Measurements from ENCODE around the gene CYP24A1.

DNA sequence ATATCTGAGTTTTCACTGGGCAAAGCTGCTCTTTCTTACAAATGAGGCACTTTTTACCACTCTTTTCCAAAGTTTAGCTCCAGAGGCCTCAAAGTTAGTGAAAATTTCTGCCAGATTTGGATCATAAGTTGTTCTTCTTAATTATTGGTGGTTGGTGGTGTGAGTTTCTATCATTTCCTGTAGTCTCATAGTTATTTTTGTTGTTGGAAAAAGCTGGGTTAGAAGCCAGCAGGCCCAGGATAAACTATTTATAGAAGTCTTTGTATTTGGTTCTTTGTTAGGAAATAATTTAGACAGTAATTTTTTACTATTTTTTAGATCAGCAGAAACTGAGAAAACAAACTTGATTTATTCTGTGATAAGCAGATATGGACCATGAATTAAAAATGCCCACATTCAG is 44.7 kb upstream of the CYP24A1 start:
- no peak for TF ChIP-seq POLR2AphosphoS5 (IDR thresholded peaks at IDR 0.05; ENCODE audit: low read depth, low read length)
- TF ChIP-seq, protein P1, sequence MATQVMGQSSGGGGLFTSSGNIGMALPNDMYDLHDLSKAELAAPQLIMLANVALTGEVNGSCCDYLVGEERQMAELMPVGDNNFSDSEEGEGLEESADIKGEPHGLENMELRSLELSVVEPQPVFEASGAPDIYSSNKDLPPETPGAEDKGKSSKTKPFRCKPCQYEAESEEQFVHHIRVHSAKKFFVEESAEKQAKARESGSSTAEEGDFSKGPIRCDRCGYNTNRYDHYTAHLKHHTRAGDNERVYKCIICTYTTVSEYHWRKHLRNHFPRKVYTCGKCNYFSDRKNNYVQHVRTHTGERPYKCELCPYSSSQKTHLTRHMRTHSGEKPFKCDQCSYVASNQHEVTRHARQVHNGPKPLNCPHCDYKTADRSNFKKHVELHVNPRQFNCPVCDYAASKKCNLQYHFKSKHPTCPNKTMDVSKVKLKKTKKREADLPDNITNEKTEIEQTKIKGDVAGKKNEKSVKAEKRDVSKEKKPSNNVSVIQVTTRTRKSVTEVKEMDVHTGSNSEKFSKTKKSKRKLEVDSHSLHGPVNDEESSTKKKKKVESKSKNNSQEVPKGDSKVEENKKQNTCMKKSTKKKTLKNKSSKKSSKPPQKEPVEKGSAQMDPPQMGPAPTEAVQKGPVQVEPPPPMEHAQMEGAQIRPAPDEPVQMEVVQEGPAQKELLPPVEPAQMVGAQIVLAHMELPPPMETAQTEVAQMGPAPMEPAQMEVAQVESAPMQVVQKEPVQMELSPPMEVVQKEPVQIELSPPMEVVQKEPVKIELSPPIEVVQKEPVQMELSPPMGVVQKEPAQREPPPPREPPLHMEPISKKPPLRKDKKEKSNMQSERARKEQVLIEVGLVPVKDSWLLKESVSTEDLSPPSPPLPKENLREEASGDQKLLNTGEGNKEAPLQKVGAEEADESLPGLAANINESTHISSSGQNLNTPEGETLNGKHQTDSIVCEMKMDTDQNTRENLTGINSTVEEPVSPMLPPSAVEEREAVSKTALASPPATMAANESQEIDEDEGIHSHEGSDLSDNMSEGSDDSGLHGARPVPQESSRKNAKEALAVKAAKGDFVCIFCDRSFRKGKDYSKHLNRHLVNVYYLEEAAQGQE (IDR thresholded peaks at IDR 0.05; ENCODE audit: insufficient read depth in 1 of 2, low read depth in 2 of 2, low read length in 2 of 2): no peak
- TF ChIP-seq SIN3A (IDR thresholded peaks at IDR 0.05; ENCODE audit: borderline replicate concordance, insufficient read depth, low read length): no peak
- TF ChIP-seq TAF1 (IDR thresholded peaks at IDR 0.05; ENCODE audit: borderline replicate concordance, insufficient read depth, low read length): no peak

Measured in PFSK-1 (cell line).